ENCODE measurements around the gene CERS6. TPM values are rescaled to one million over a fixed set of nuclear protein-coding genes. Genes with fewer than 3 reads are reported as not detected.

Gene CERS6
- total RNA-seq, 2 experiments from 2014 or later = 8.9 to 9.2 TPM

GRCh38 chr2:168669151-168669550, 213.1 kb downstream of the CERS6 start:
- intact Hi-C loops (cut with micrococcal nuclease) = no loop called here
- POLR2A ChIA-PET = interaction anchor here (0.6 kb wide), 1 partner anchor 209 kb away, joined by 5 read pairs; no protein-coding TSS in a partner anchor
- no peak for DNase-seq
- Mint-ChIP-seq H3K9me3 (no peaks in the 10 kb centered on the region), H3K4me3 (no peak overlapping the region), H3K4me1 (ENCODE audit: low read depth) (peaks cover 20% of the 10 kb centered on the region), H3K36me3 (no peaks in the 10 kb centered on the region), H3K27me3 (no peaks in the 10 kb centered on the region), H3K27ac (no peak overlapping the region)
- CTCF ChIA-PET = interaction anchor here (1.4 kb wide), 1 partner anchor 254 kb away, joined by 4 read pairs; no protein-coding TSS in a partner anchor

- ChIA-PET POLR2A (no interaction called here), CTCF (no interaction called here)
- H3K9me3 Mint-ChIP-seq = no peaks in the 10 kb centered on the region
- H3K4me1 Mint-ChIP-seq (ENCODE audit: low read depth) = peaks cover 18% of the 10 kb centered on the region
- intact Hi-C loops (cut with micrococcal nuclease) = no loop called here
- no peak overlapping the region for H3K4me3 Mint-ChIP-seq
- DNase-seq = no peak
- H3K36me3 Mint-ChIP-seq = no peaks in the 10 kb centered on the region
- no peak overlapping the region for H3K27ac Mint-ChIP-seq
- H3K27me3 Mint-ChIP-seq = no peaks in the 10 kb centered on the region
These were observed 214.4 kb downstream of the CERS6 start for GRCh38 chr2:168670478-168670877.

- DNase-seq = no peak
- intact Hi-C loops (cut with micrococcal nuclease) = no loop called here
- POLR2A ChIA-PET = no interaction called here
- Mint-ChIP-seq H3K4me1 (ENCODE audit: low read depth) (peaks cover 10% of the 10 kb centered on the region), H3K27ac (no peak overlapping the region), H3K4me3 (no peak overlapping the region), H3K36me3 (peaks cover 2% of the 10 kb centered on the region), H3K27me3 (no peaks in the 10 kb centered on the region), H3K9me3 (no peaks in the 10 kb centered on the region)
- CTCF ChIA-PET = interaction anchor here (0.9 to 1.6 kb wide), 2 partner anchors 15 to 325 kb away, joined by 3 to 4 read pairs; no protein-coding TSS in a partner anchor
These were observed 215.9 kb downstream of the CERS6 start for GRCh38 chr2:168671932-168672331.

- H3K27ac Mint-ChIP-seq = no peak overlapping the region
- H3K27me3 Mint-ChIP-seq = no peaks in the 10 kb centered on the region
- H3K4me3 Mint-ChIP-seq = no peak overlapping the region
- H3K9me3 Mint-ChIP-seq = no peaks in the 10 kb centered on the region
- CTCF ChIA-PET = interaction anchor here (1.6 kb wide), 1 partner anchor 327 kb away, joined by 4 read pairs; no protein-coding TSS in a partner anchor
- peaks cover 2% of the 10 kb centered on the region for H3K36me3 Mint-ChIP-seq
- no peak for DNase-seq
- intact Hi-C loops (cut with micrococcal nuclease) = no loop called here
- POLR2A ChIA-PET = no interaction called here
- H3K4me1 Mint-ChIP-seq (ENCODE audit: low read depth) = peaks cover 5% of the 10 kb centered on the region
These were observed 217.5 kb downstream of the CERS6 start for GRCh38 chr2:168673265-168674189.

GRCh38 chr2:168678153-168678853, 222.2 kb downstream of the CERS6 start:
- intact Hi-C loops (cut with micrococcal nuclease) = no loop called here
- peaks cover 2% of the 10 kb centered on the region for H3K36me3 Mint-ChIP-seq

GRCh38 chr2:168679081-168679480, 223.0 kb downstream of the CERS6 start:
- Mint-ChIP-seq H3K36me3 (peaks cover 2% of the 10 kb centered on the region), H3K27me3 (no peaks in the 10 kb centered on the region), H3K9me3 (no peaks in the 10 kb centered on the region), H3K27ac (no peak overlapping the region), H3K4me3 (no peak overlapping the region), H3K4me1 (ENCODE audit: low read depth) (no peaks in the 10 kb centered on the region)
- intact Hi-C loops (cut with micrococcal nuclease) = no loop called here
- DNase-seq = no peak
- POLR2A ChIA-PET = no interaction called here
- CTCF ChIA-PET = no interaction called here

More at GRCh38 chr2:168678153-168678853, 222.2 kb downstream of the CERS6 start:
- H3K27me3 Mint-ChIP-seq = no peaks in the 10 kb centered on the region
- H3K4me1 Mint-ChIP-seq (ENCODE audit: low read depth) = no peaks in the 10 kb centered on the region
- DNase-seq = no peak
- no peak overlapping the region for H3K4me3 Mint-ChIP-seq
- CTCF ChIA-PET = no interaction called here
- H3K9me3 Mint-ChIP-seq = no peaks in the 10 kb centered on the region
- POLR2A ChIA-PET = no interaction called here
- no peak overlapping the region for H3K27ac Mint-ChIP-seq

- Mint-ChIP-seq H3K27me3 (no peaks in the 10 kb centered on the region), H3K27ac (no peak overlapping the region), H3K4me3 (no peak overlapping the region), H3K9me3 (no peaks in the 10 kb centered on the region), H3K4me1 (ENCODE audit: low read depth) (no peaks in the 10 kb centered on the region), H3K36me3 (peaks cover 2% of the 10 kb centered on the region)
- DNase-seq = no peak
- ChIA-PET CTCF (no interaction called here), POLR2A (no interaction called here)
- intact Hi-C loops (cut with micrococcal nuclease) = no loop called here
These were observed 223.8 kb downstream of the CERS6 start for GRCh38 chr2:168679741-168680310.

GRCh38 chr2:168683996-168684395, 227.9 kb downstream of the CERS6 start:
- POLR2A ChIA-PET = no interaction called here
- H3K36me3 Mint-ChIP-seq = no peaks in the 10 kb centered on the region
- intact Hi-C loops (cut with micrococcal nuclease) = no loop called here
- H3K4me1 Mint-ChIP-seq (ENCODE audit: low read depth) = no peaks in the 10 kb centered on the region
- no peaks in the 10 kb centered on the region for H3K9me3 Mint-ChIP-seq
- no peak for DNase-seq
- no peak overlapping the region for H3K27ac Mint-ChIP-seq
- CTCF ChIA-PET = no interaction called here
- no peak overlapping the region for H3K4me3 Mint-ChIP-seq
- H3K27me3 Mint-ChIP-seq = no peaks in the 10 kb centered on the region

- H3K36me3 Mint-ChIP-seq = no peaks in the 10 kb centered on the region
- no peak overlapping the region for H3K4me3 Mint-ChIP-seq
- no peaks in the 10 kb centered on the region for H3K9me3 Mint-ChIP-seq
- ChIA-PET POLR2A (no interaction called here), CTCF (no interaction called here)
- no peak for DNase-seq
- H3K4me1 Mint-ChIP-seq (ENCODE audit: low read depth) = no peaks in the 10 kb centered on the region
- H3K27me3 Mint-ChIP-seq = no peaks in the 10 kb centered on the region
- intact Hi-C loops (cut with micrococcal nuclease) = loop anchor here (5.0 kb wide), 1 partner anchor 338 kb away; no protein-coding TSS in a partner anchor
- H3K27ac Mint-ChIP-seq = no peak overlapping the region
These were observed 229.0 kb downstream of the CERS6 start for GRCh38 chr2:168684921-168685599.

- H3K4me3 Mint-ChIP-seq = no peak overlapping the region
- H3K36me3 Mint-ChIP-seq = no peaks in the 10 kb centered on the region
- ChIA-PET CTCF (interaction anchor here (1.0 to 1.9 kb wide), 3 partner anchors 19 to 339 kb away, joined by 3 to 11 read pairs (median 4); no protein-coding TSS in a partner anchor), POLR2A (no interaction called here)
- intact Hi-C loops (cut with micrococcal nuclease) = loop anchor here (5.0 kb wide), 1 partner anchor 339 kb away; no protein-coding TSS in a partner anchor
- DNase-seq = no peak
- no peaks in the 10 kb centered on the region for H3K27me3 Mint-ChIP-seq
- H3K4me1 Mint-ChIP-seq (ENCODE audit: low read depth) = no peaks in the 10 kb centered on the region
- H3K27ac Mint-ChIP-seq = no peak overlapping the region
- no peaks in the 10 kb centered on the region for H3K9me3 Mint-ChIP-seq
These were observed 229.8 kb downstream of the CERS6 start for GRCh38 chr2:168685600-168686451.
